ENCODE results near the gene C12orf50. TPM values are rescaled to one million over a fixed set of nuclear protein-coding genes. Genes with fewer than 3 reads are reported as not detected.

C12orf50 gene
- total RNA-seq, 6 experiments from 2014 or later: not detected

GRCh38 chr12:87985069-87985675, 44.0 kb downstream of the C12orf50 start:
- H3K9me3 ChIP-seq: no peaks in the 10 kb centered on the region
- 50% methylated on average over 2 of the region's 2 CpGs for WGBS (ENCODE audit: insufficient coverage, low coverage, low lambda C conversion rate, missing lambda C conversion rate)

GRCh38 chr12:87982208-87982607, 47.0 kb downstream of the C12orf50 start:
- 75% methylated on average over 1 of the region's 1 CpG for WGBS (ENCODE audit: insufficient coverage, low coverage, low lambda C conversion rate, missing lambda C conversion rate)
- TF ChIP-seq CTCF (IDR thresholded peaks at IDR 0.05): no peak
- TF ChIP-seq POLR2A (IDR thresholded peaks at IDR 0.05): no peak
- DNase-seq (no peak), ATAC-seq (no peak)
- Histone ChIP-seq H3K36me3 (no peaks in the 10 kb centered on the region), H3K27ac (no peak overlapping the region), H3K27me3 (no peaks in the 10 kb centered on the region), H3K4me3 (no peak overlapping the region), H3K9me3 (no peaks in the 10 kb centered on the region), H3K4me1 (no peaks in the 10 kb centered on the region)
- intact Hi-C loops (cut with DNase I): no loop called here

More at GRCh38 chr12:87985069-87985675, 44.0 kb downstream of the C12orf50 start:
- DNase-seq: no peak
- Histone ChIP-seq H3K36me3 (no peaks in the 10 kb centered on the region), H3K4me3 (no peak overlapping the region), H3K4me1 (no peaks in the 10 kb centered on the region), H3K27ac (no peak overlapping the region), H3K27me3 (no peaks in the 10 kb centered on the region)
- intact Hi-C loops (cut with DNase I): no loop called here
- ATAC-seq: no peak
- TF ChIP-seq CTCF (IDR thresholded peaks at IDR 0.05): no peak
- TF ChIP-seq POLR2A (IDR thresholded peaks at IDR 0.05): no peak

GRCh38 chr12:87981495-87981894, 47.7 kb downstream of the C12orf50 start:
- Histone ChIP-seq H3K4me3 (no peak overlapping the region), H3K27ac (no peak overlapping the region), H3K36me3 (no peaks in the 10 kb centered on the region), H3K4me1 (no peaks in the 10 kb centered on the region), H3K27me3 (no peaks in the 10 kb centered on the region), H3K9me3 (no peaks in the 10 kb centered on the region)
- WGBS (ENCODE audit: insufficient coverage, low coverage, low lambda C conversion rate, missing lambda C conversion rate): 86% methylated on average over 1 of the region's 1 CpG
- intact Hi-C loops (cut with DNase I): no loop called here
- DNase-seq (no peak), ATAC-seq (no peak)
- no peak for TF ChIP-seq POLR2A (IDR thresholded peaks at IDR 0.05)
- no peak for TF ChIP-seq CTCF (IDR thresholded peaks at IDR 0.05)

- DNase-seq: no peak
- H3K4me3 ChIP-seq: no peak overlapping the region
- H3K4me1 ChIP-seq: no peaks in the 10 kb centered on the region
- no peak for ATAC-seq
- no peak overlapping the region for H3K27ac ChIP-seq
- no peaks in the 10 kb centered on the region for H3K27me3 ChIP-seq
- intact Hi-C loops (cut with DNase I): no loop called here
- no peaks in the 10 kb centered on the region for H3K9me3 ChIP-seq
- 74% methylated on average over 3 of the region's 3 CpGs for WGBS (ENCODE audit: insufficient coverage, low coverage, low lambda C conversion rate, missing lambda C conversion rate)
- no peaks in the 10 kb centered on the region for H3K36me3 ChIP-seq
- TF ChIP-seq CTCF (IDR thresholded peaks at IDR 0.05) (no peak), POLR2A (IDR thresholded peaks at IDR 0.05) (no peak)
These were observed 53.3 kb downstream of the C12orf50 start for GRCh38 chr12:87975879-87976278.

- H3K4me1 ChIP-seq: no peaks in the 10 kb centered on the region
- TF ChIP-seq POLR2A (IDR thresholded peaks at IDR 0.05): no peak
- no peak for TF ChIP-seq CTCF (IDR thresholded peaks at IDR 0.05)
- no peaks in the 10 kb centered on the region for H3K27me3 ChIP-seq
- ATAC-seq (no peak), DNase-seq (no peak)
- no peak overlapping the region for H3K4me3 ChIP-seq
- intact Hi-C loops (cut with DNase I): no loop called here
- H3K9me3 ChIP-seq: no peaks in the 10 kb centered on the region
- no peak overlapping the region for H3K27ac ChIP-seq
- H3K36me3 ChIP-seq: no peaks in the 10 kb centered on the region
These were observed 61.3 kb downstream of the C12orf50 start for GRCh38 chr12:87967871-87968270.
